HG03066 (cell line): ENCODE results near the gene ZNF277.
"Not testable (repeated sequence)": the region's sequence is repeated elsewhere in the genome, so short reads cannot be mapped to it uniquely, and the experiment has no call there.

ENCODE experiments used
- ATAC-seq: cut with Tn5 transposase; IDR thresholded peaks from one replicate; pipeline ENCODE4 v1.9.1; 2021; ENCODE audit warnings: low read depth; ENCODE audit not compliant: unreplicated experiment

The ZNF277 gene

DNA sequence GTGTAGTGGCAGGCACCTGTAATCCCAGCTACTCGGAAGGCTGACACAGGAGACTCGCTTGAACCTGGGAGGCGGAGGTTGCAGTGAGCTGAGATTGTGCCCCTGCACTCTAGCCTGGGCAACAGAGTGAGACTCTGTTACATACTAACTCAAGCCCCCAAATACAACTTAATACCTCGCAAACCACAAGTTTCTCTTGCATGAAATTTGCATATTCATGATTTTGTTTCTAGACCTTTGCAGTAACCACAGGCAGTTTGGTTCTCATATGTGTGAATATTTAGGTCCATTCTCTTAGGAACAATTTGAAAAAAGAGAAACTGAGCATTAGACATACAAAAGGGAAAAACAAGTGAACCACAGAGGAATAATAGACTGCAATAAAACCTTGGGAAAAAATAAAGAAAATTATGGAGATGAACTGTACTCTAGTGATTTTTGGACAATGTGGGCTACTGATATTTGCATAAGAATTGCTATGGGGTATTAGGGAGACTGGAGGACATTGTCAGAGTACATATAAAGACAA is 77.0 kb downstream of the ZNF277 start:
- peak; percentile 63 for ATAC-seq

DNA sequence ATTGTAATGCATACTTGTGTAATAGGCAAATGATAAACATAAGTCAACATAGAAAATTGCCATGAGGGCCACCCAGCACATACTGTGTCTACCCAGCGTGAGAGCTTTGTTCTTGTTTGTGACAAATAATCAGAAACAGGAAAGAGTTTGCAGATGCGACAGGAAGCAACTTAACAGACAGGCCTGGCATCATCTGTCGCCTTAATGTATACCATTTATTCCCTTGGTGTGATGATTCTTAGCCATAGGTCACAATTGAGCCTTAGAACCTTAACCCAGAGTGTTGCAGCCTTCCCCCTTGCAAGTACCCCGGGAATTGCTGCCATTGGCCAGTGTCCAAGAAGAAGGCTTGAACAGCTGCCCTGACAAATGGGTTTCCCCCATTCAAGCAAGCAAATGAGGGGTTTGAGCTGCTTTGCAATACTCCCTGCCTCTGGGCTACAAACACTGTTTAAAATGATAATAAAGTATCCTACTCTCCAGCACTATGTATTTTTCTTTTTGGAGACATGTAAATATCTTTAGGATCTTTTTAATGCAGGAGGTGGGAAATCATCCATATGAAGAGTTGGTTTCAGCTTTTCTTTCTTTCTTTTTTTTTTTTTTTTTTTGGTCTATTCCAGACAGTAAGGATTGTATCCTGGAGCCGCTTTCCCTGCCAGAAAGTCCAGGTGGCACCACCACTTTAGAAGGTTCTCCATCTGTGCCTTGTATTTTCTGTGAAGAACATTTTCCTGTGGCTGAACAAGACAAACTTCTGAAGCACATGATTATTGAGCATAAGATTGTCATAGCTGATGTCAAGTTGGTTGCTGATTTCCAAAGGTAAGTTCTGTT is 80.0 kb downstream of the ZNF277 start:
- peak; percentile 47 for ATAC-seq

DNA sequence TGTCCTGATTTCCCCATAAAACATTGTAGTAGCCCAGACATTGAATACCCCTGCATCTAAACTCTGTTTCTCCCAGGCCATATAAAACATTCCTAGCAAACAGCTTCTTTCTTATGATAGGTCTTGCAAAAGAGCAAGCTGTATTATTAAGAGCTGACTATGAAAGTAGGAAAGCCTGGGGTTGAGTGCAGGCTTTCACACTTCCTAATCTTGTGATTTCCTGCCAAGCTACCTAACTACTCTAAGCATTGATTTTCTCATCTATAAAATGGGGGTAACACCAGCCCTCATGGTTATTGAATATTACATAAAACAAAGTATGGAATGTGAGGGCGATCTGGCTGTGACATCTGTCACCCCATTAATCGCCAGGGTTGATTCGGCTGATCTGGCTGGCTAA is 81.8 kb downstream of the ZNF277 start:
- no peak for ATAC-seq

DNA sequence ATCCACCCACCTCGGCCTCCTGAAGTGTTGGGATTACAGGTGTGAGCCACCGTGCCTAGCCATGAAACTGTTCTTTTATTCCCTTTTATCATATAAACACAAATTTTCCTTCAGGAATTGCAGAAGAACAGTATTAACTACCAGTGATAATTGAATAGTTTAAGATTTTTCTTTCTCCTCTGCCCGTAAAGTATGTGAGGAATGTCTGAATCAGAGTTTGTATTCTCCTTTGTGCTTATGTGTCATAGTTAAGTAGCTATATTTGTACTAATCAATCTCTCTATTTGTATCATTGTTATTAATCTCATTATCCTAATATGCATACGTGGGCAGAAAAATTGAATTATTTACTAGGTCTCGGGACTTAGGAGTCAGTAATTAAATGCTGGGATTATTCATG is 83.6 kb downstream of the ZNF277 start:
- ATAC-seq, result no peak

DNA sequence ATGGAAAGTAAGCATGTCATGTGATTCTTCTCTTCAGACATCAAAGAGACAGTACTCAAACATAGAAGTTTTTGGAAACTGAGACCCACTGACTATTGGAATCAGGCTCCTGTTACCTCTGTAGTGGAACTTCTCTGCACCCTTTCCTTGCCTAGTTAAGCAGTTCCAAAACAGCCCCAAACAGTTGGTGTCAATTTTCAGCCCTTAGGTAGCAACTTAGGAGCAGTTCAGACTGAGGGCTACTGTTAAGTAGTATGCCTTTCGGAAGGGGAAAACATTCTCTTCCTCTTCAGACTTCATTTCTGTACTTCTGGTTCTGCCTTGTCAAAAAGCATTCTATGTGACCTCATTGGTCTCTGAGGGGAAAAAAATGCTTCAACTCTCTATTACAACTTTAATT is 85.7 kb downstream of the ZNF277 start:
- ATAC-seq, result no peak

DNA sequence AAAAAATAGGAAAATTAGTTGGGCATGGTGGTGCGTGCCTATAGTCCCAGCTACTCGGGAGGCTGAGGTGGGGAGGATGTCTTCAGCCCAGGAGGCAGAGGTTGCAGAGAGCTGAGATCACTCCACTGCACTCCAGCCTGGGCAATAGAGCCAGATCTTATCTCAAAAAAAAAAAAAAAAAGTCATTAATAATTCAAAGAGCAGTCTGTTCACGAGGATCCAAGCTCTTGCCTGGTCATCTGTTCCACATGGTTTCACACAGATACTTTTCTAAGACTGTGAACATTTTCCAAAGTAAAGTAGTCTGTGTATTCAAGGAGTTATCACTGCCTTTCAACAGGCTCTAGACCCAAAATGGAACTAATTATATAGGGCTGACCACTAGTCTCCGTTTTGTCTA is 86.9 kb downstream of the ZNF277 start:
- no peak for ATAC-seq

DNA sequence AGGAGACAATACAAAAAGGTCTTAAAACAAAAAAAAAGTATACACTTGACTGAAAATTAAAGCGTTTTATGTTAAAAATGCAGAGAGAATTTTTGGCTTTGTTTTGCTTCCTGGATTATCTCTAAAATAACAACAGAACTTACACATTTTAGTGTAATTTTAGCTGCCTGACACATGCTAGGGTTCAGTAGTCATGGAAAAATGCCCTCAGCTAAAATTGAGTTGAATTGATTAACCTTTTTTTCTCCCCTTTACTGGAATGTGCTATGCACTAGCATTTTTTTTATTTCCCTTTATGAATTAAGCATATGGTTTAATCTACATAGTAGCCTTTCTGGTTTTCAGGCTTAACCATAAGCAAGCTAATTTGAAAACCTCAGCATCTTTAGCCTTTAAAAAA is 89.9 kb downstream of the ZNF277 start:
- no peak for ATAC-seq

DNA sequence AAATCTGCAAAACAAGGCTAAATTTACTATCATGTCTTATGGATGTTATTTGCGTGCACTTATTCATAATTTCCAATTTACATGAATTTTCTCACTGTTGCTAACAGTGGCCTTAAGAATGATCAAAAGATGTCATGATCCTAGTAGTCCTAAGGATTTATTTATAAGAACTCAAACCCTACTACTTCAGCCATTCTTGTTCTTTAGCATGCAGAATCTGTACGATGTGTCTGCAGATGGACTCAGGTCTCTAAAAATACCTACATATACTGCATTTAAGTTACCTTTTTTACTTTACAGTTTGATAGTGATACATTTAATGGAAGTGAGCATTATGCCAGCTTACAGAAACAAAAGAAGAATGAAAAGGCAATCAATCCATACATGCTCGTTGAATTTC is 91.2 kb downstream of the ZNF277 start:
- no peak for ATAC-seq

DNA sequence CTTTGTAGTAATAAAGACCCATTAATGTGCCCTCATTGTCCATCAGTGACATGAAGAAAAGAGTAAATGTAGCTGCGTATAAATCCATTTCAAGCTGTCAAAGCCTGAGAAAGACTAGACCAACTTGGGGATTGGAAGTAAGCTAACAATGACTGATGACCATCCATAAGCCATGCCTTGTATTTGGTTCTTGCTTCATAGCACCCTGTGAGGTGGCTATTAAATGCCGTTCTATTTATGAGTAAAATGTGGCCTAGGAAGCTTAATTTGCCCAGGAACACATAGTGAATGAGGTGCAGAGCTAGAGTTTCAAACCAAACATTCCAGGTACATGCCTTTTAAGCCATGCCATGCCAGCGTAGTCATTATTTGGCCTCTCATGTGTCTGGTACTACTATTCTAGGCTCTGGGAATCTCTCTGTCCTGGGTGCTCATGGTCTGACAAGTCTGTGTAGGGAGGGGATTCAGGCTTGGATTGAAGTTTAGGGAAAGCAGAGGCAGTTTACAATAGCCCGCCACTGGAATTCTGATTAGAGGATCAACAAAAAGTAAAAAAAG is 92.1 kb downstream of the ZNF277 start:
- no peak for ATAC-seq

DNA sequence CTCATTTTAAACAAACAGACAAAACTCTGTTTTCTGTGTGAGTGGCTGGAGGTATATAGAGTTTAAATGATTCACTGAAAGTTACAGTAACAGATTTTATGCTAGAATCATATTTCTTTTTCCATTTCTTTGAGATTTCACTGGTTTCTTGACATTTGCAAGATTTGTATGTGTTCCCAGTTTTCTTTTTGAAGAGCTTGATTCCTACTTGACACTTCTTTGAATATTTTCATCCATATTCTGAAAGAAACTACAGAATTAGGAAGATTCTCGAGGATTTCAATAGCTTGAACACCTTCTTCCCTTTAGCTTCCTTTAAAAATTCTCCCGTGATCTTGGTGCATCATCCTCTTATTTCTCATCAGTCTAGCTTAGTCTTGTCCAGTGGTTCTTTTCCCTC is 93.6 kb downstream of the ZNF277 start:
- no peak for ATAC-seq

DNA sequence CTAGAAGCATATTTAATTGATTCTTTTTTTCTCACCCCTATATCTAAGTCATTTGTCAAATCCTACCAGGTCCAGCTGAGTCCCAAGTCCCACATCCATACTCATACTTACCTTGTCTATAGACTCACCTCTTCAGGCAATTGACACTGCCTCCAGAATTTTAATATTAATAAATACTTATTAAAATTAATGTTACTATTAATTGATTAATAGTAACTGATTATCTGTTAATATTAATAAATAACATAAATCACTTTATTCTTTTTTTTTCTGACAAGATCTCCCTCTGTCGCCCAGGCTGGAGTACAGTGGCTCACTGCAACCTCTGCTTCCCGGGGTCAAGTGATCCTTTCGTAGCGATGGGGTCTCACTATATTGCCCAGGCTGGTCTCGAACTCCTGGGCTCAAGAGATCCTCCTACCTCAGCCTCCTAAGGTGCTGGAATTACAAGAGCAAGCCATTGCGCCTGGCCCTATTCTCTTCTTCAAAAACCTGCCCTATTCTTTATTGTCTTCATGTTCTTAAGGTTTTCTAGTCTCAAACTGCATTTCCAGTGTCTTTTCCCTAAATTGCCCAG is 94.4 kb downstream of the ZNF277 start:
- no peak for ATAC-seq

DNA sequence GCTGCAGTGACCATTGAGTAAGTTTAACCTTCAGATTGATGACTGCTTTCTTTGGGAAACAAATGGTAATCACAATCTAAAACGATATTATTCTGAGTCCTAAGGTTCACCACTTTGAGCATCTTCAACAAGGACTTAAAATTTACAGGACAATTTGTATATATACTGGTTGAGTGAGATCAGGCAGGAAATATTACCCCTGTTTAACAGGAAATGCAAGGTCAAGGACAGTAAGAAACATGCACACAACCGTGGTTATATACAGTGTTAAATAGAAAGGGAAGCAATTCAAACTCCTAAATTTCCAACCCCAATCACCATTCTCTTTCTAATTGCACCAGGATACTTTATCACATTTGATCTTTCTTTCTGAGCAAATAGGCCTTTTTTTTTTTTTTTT is 96.1 kb downstream of the ZNF277 start:
- ATAC-seq, result no peak

DNA sequence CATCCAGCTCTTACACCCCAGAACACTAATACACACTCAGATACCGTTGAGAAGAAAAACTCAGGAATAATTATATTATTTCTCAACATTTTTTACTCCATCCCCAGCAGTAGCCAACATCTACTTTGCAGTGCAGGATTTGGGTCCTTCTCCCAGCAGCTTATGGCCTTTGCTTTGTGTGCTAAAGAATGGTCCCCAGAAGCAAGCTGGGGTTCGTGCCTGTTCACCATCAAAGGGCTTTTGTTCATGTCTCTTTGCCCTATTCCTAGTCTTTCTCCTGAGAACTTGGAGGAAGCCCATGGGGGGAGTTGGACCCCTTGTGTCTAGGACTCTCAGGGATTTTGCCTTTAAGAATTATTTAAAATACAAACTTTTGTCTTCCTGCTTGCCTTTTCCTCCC is 100.4 kb downstream of the ZNF277 start:
- ATAC-seq, result no peak

DNA sequence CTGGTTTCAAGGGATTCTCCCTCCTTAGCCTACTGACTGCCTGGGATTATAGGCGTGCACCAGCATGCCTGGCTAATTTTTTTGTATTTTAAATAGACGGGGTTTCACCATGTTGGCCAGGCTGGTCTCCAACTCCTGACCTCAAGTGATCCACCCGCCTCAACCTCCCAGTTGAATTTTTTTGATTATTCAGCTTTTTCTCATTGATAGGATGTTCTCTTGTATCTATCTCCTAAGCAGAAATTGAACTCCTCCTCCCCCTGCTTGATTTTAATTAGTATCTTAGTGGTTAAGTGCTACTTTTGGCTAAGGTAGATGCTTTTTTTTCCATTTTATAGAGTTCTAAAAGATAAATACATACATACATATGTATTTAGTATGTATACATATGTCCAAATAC is 101.0 kb downstream of the ZNF277 start:
- ATAC-seq, result no peak

DNA sequence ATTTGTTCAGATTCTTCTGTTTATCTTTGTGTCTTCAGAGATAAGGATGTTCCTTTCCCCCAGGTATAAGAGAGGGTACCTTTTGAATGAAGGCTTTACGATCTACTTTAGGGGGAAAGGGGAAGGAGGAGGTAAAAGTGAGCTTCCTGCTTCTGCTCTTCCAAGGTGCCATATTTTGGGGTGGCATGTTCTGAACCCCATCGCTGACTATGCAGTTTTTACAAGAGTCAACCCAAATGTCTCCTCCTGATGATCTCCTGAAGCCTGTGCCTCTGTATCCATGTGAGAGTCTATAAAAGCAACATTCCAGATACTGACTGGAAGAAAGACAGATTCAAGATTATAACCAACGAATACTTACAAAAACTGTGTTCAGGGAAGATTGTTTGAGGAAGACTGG is 102.5 kb downstream of the ZNF277 start:
- ATAC-seq, result no peak

DNA sequence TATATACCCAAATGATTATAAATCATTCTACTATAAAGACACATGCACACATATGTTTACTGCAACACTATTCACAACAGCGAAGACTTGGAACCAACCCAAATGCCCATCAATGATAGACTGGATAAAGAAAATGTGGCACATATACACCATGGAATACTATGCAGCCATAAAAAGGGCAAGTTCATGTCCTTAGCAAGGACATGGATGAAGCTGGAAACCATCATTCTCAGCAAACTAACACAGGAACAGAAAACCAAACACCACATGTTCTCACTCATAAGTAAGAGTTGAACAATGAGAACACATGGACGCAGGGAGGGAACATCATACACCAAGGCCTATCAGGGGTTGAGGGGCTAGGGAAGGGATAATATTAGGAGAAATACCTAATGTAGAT is 110.3 kb downstream of the ZNF277 start:
- ATAC-seq, result not testable (repeated sequence)

DNA sequence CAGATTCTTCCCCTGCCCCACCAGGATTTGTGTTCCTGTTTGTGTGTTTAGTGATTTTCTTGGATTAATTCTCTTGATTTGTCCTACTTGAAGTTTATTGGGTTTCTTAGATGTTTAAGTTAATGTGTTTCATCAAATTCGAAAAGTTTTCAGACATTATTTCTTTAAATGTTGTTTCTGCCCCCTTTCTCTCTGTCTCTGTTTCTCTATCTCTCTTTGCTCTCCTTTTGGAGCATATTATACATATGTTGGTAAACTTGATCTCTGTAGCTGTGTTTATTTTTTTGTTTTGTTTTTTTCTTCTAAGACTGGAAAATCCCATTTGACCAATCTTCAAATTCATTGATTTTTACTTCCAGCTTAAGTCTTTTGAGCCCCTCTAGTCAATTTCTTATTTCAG is 115.6 kb downstream of the ZNF277 start:
- ATAC-seq, result no peak

DNA sequence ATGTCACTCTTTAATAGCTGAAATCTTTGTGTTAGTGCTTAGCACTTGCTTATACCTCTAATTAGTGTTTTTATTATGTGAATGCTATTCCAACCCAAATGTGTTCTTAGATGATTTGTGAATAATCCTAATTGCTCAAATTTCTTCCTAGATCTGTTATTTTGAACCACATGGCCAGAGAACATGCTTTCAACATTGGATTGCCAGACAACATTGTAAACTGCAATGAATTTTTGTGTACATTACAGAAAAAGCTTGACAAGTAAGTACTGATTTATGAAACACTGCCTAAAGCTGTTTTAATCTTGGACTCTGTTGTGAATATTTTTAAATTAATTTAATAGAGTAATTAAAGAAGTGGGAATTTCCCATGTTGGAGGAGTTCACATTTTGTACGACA is 121.1 kb downstream of the ZNF277 start:
- no peak for ATAC-seq

DNA sequence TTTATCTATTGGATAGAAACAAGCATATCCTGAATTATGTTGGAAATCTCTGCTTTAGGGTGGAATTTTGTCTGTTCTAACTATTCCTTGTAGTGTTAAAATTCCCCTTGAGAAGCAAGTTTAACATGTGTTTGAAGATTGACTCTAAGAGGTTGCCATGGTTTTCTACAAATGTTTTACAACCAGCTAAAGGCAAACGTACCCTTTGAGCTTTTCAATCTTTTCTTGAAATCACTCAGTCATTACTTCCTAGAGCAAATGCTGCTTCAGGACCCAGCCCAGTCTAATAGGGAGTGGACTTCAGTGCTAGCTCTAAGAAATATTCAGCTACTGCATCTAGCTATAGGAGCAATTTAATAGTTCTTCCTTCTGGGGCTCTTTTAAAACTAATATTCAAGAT is 125.0 kb downstream of the ZNF277 start:
- ATAC-seq, result no peak

DNA sequence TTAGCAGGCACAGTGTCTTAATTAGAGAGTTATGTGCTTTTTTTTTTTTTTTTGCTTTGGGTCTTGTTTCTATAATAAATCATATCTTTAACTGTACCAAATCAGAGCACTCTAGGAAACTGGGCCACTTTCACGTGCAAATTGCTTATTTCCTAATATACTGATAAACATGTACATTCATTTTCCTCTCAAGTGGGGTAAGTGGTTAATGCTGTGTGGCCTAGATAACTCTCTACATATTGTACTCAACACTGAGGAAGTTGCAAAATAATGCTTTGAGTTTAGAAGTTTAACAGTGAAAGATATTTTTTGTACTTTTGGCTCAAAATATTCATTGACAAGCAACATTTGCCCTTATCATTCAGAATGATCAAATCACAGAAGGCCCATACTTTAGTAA is 127.9 kb downstream of the ZNF277 start:
- no peak for ATAC-seq

DNA sequence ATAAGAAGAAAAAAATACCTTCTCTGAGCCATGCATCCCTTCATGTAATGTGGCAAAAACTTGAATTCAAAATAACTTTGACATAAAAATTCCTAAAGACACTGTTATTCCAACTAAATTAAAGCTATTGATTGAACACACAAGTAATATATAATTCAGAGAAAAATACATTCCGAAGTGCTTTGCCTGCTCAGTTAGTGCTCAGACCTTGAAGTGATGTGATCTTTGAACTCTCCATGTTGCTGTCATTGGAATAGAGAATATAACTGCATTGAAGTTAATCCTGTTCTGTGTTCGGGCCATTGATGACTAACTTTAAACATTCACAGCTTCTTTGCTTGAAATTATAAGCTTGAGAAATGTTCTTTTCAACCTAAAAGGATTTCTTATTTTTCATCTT is 129.8 kb downstream of the ZNF277 start:
- ATAC-seq, result no peak
